H1 (cell line): Measurements from ENCODE around the gene SRRM5. TPM values are rescaled to one million over a fixed set of nuclear protein-coding genes. Genes with fewer than 3 reads are reported as not detected.

Experiments
- CTCF ChIA-PET: fragments of 300-600 bp; sonication (Branson Sonifier 250); formaldehyde crosslinking; loops from one replicate; lab custom pipeline; 2021; ENCODE audit not compliant: partially characterized antibody; lab: Charles Lee
- POLR2A ChIA-PET: fragments of 300-600 bp; sonication (Branson Sonifier 250); formaldehyde crosslinking; loops from one replicate; lab custom pipeline; 2021; ENCODE audit warnings: inconsistent platforms; ENCODE audit not compliant: partially characterized antibody; lab: Charles Lee
- DNase-seq, 2 experiments: peaks; one replicate each; pipeline versions ENCODE4 v3.0.0 to v3.0.0-alpha.2; 2010 to 2022; ENCODE audit warnings: low spot score in 2 of 2, low read depth in 1 of 2, mixed read lengths in 1 of 2
- FAIRE-seq: peaks from 2 replicates; lab custom pipeline; 2011; peaks lifted over from hg19 to GRCh38; lab: Jason Lieb, UNC
- H2AFZ ChIP-seq: 2 replicates; pipeline ENCODE4 v1.8.1; 2012; ENCODE audit warnings: low read length, inconsistent platforms
- H2AK5ac ChIP-seq: 2 replicates; pipeline ENCODE4 v1.6.1; 2013; ENCODE audit warnings: low read depth, low read length
- H2BK120ac ChIP-seq: replicated peaks from 2 replicates; pipeline ENCODE3; 2013; ENCODE audit warnings: low read depth, low read length, inconsistent platforms
- H2BK12ac ChIP-seq: 2 replicates; pipeline ENCODE4 v1.6.1; 2013; ENCODE audit warnings: low read depth, low read length
- H2BK15ac ChIP-seq: 2 replicates; pipeline ENCODE4 v1.6.1; 2013; ENCODE audit warnings: low read length
- H2BK20ac ChIP-seq: 2 replicates; pipeline ENCODE4 v1.6.1; 2013; ENCODE audit warnings: low read length
- H2BK5ac ChIP-seq: 2 replicates; pipeline ENCODE4 v1.6.1; 2013; ENCODE audit warnings: low read depth, low read length
- H3K14ac ChIP-seq: 2 replicates; pipeline ENCODE4 v1.6.1; 2013; ENCODE audit warnings: inconsistent platforms; ENCODE audit not compliant: insufficient read length
- H3K18ac ChIP-seq: 2 replicates; pipeline ENCODE4 v1.6.1; 2013; ENCODE audit warnings: low read length; ENCODE audit errors: extremely low read depth
- H3K23ac ChIP-seq: 2 replicates; pipeline ENCODE4 v1.6.1; 2013; ENCODE audit warnings: inconsistent platforms; ENCODE audit not compliant: insufficient read length
- H3K23me2 ChIP-seq: 2 replicates; pipeline ENCODE4 v1.6.1; 2013; ENCODE audit warnings: low read depth, low read length
- H3K27ac ChIP-seq: 2 replicates; pipeline ENCODE4 v1.6.1; 2011; ENCODE audit warnings: low read depth, low read length, inconsistent platforms
- H3K27me3 ChIP-seq, 4 experiments: replicated peaks in 1 of 4; 1 replicate in 1 of 4; 2 replicates in 3 of 4; pipeline versions ENCODE4 v1.6.1 to v1.8.1; 2011 to 2013; ENCODE audit warnings: low read length in 3 of 4, mild to moderate bottlenecking in 3 of 4, inconsistent platforms in 2 of 4, mixed read lengths in 2 of 4, moderate library complexity in 1 of 4; ENCODE audit not compliant: control insufficient read depth in 3 of 4, insufficient read depth in 3 of 4; ENCODE audit errors: extremely low read depth in 1 of 4
- H3K36me3 ChIP-seq, 4 experiments: 2 replicates each; pipeline versions ENCODE4 v1.6.1 to v1.8.1; 2011 to 2013; ENCODE audit warnings: mild to moderate bottlenecking in 4 of 4, low read length in 3 of 4, moderate library complexity in 2 of 4, control low read depth in 1 of 4, inconsistent platforms in 1 of 4; ENCODE audit not compliant: insufficient read depth in 4 of 4, control insufficient read depth in 2 of 4
- H3K4ac ChIP-seq: replicated peaks from 2 replicates; pipeline ENCODE3; 2013; ENCODE audit warnings: low read length, low read depth, mixed read lengths, inconsistent platforms; ENCODE audit not compliant: insufficient read length
- H3K4me1 ChIP-seq, 4 experiments: replicated peaks in 1 of 4; 1 replicate in 1 of 4; 2 replicates in 3 of 4; pipeline versions ENCODE4 v1.6.1 to v1.8.1; 2011 to 2013; ENCODE audit warnings: low read length in 3 of 4, inconsistent platforms in 2 of 4, mixed read lengths in 1 of 4; ENCODE audit not compliant: insufficient read depth in 4 of 4, control insufficient read depth in 3 of 4
- H3K4me2 ChIP-seq, 2 experiments: 2 replicates each; pipeline versions ENCODE4 v1.6.1 to v1.8.1; 2011 to 2013; ENCODE audit warnings: low read depth in 2 of 2, low read length in 2 of 2, control low read depth in 1 of 2, inconsistent platforms in 1 of 2, mild to moderate bottlenecking in 1 of 2; ENCODE audit not compliant: insufficient read depth in 1 of 2
- H3K4me3 ChIP-seq, 4 experiments: fragments of 200-600, 300-600 bp in 1 of 4; sonication (generic), shearing (Covaris generic), sonication (Bioruptor Twin) in 1 of 4; 2 replicates each; pipeline versions ENCODE4 v1.5.1 to v1.8.1; 2011 to 2016; ENCODE audit warnings: low read length in 4 of 4, low read depth in 3 of 4, control low read depth in 2 of 4, inconsistent platforms in 2 of 4, mild to moderate bottlenecking in 2 of 4, mixed read lengths in 1 of 4, moderate library complexity in 1 of 4; ENCODE audit not compliant: insufficient read depth in 2 of 4; ENCODE audit errors: extremely low read depth in 1 of 4
- H3K56ac ChIP-seq: replicated peaks from 2 replicates; pipeline ENCODE3; 2013; ENCODE audit warnings: low read depth, mild to moderate bottlenecking, mixed read lengths, low read length, inconsistent platforms; ENCODE audit not compliant: insufficient read length
- H3K79me1 ChIP-seq: 2 replicates; pipeline ENCODE4 v1.6.1; 2013; ENCODE audit warnings: low read depth, low read length, control low read depth
- H3K79me2 ChIP-seq, 2 experiments: 2 replicates each; pipeline versions ENCODE4 v1.6.1 to v1.8.1; 2012 to 2013; ENCODE audit warnings: low read length in 2 of 2, mild to moderate bottlenecking in 2 of 2, inconsistent platforms in 1 of 2; ENCODE audit not compliant: insufficient read depth in 2 of 2, control insufficient read depth in 1 of 2
- H3K9ac ChIP-seq, 4 experiments: replicated peaks in 1 of 4; 1 replicate in 1 of 4; 2 replicates in 3 of 4; pipeline versions ENCODE4 v1.6.1 to v1.8.1; 2011 to 2013; ENCODE audit warnings: low read depth in 3 of 4, low read length in 3 of 4, control low read depth in 2 of 4, mild to moderate bottlenecking in 2 of 4, moderate library complexity in 2 of 4, inconsistent platforms in 1 of 4; ENCODE audit errors: extremely low read depth in 1 of 4
- H3K9me3 ChIP-seq, 2 experiments: 2 replicates each; pipeline versions ENCODE4 v1.6.1 to v1.8.1; 2012 to 2013; ENCODE audit warnings: mild to moderate bottlenecking in 2 of 2, moderate library complexity in 2 of 2, control low read depth in 1 of 2, inconsistent platforms in 1 of 2, low read depth in 1 of 2, low read length in 1 of 2, mixed read lengths in 1 of 2; ENCODE audit not compliant: insufficient read depth in 2 of 2
- H4K20me1 ChIP-seq, 2 experiments: replicated peaks in 1 of 2; 2 replicates each; pipeline versions ENCODE3 to v1.8.1; 2011 to 2013; ENCODE audit warnings: inconsistent platforms in 2 of 2, low read length in 2 of 2, mild to moderate bottlenecking in 1 of 2; ENCODE audit not compliant: insufficient read depth in 2 of 2, control insufficient read depth in 1 of 2
- H4K5ac ChIP-seq: 2 replicates; pipeline ENCODE4 v1.6.1; 2013; ENCODE audit warnings: low read length, low read depth, mixed read lengths, inconsistent platforms; ENCODE audit not compliant: insufficient read length
- H4K8ac ChIP-seq: 2 replicates; pipeline ENCODE4 v1.8.0; 2013; ENCODE audit warnings: mild to moderate bottlenecking, moderate library complexity, low read length, inconsistent platforms; ENCODE audit not compliant: insufficient read depth; ENCODE audit errors: extremely low read depth
- H4K91ac ChIP-seq: replicated peaks from 2 replicates; pipeline ENCODE3; 2013; ENCODE audit warnings: low read length, mixed read lengths, inconsistent platforms; ENCODE audit not compliant: insufficient read length
- CBX8 ChIP-seq: fragments of 300-800, 300-1000 bp; sonication (generic); IDR thresholded peaks from 2 replicates; pipeline ENCODE4 v1.7.1; 2016; ENCODE audit warnings: low read depth, low read length, borderline replicate concordance
- CREB1 ChIP-seq: IDR thresholded peaks from 2 replicates; pipeline ENCODE4 v1.6.1; 2012; ENCODE audit warnings: inconsistent platforms
- GTF2F1 ChIP-seq: IDR thresholded peaks from 2 replicates; pipeline ENCODE4 v1.6.1; 2012; ENCODE audit warnings: low read depth, low read length, improper control_type of control experiment, borderline replicate concordance
- JUND ChIP-seq: IDR thresholded peaks from 2 replicates; pipeline ENCODE4 v1.6.1; 2011; ENCODE audit warnings: mild to moderate bottlenecking, improper control_type of control experiment, low read length
- KDM5A ChIP-seq: fragments of 200-600 bp; IDR thresholded peaks from 2 replicates; pipeline ENCODE4 v1.7.1; 2012; ENCODE audit warnings: mild to moderate bottlenecking, low read length, inconsistent platforms, mixed read lengths
- POLR2A ChIP-seq, 2 experiments: IDR thresholded peaks; 1 replicate in 1 of 2; 2 replicates in 1 of 2; pipeline ENCODE4 v1.6.1; 2011; ENCODE audit warnings: low read depth in 2 of 2, low read length in 2 of 2, mild to moderate bottlenecking in 2 of 2; ENCODE audit errors: control extremely low read depth in 1 of 2
- POLR2AphosphoS5 ChIP-seq: IDR thresholded peaks from 2 replicates; pipeline ENCODE4 v1.6.1; 2011; ENCODE audit warnings: low read depth, low read length
- RAD21 ChIP-seq, 2 experiments: IDR thresholded peaks in 1 of 2; conservative IDR thresholded peaks in 1 of 2; 2 replicates each; pipeline ENCODE4 v1.6.1; 2011; ENCODE audit warnings: low read depth in 2 of 2, low read length in 2 of 2, improper control_type of control experiment in 1 of 2, inconsistent platforms in 1 of 2, mild to moderate bottlenecking in 1 of 2, moderate library complexity in 1 of 2
- SP4 ChIP-seq: IDR thresholded peaks from 2 replicates; pipeline ENCODE4 v1.6.1; 2012; ENCODE audit warnings: low read length, inconsistent platforms
- SUZ12 ChIP-seq: fragments of 200-600 bp; sonication (generic); IDR thresholded peaks from 2 replicates; pipeline ENCODE4 v1.6.1; 2012; ENCODE audit warnings: mild to moderate bottlenecking, inconsistent platforms, low read length, moderate library complexity, mixed read lengths
- WGBS, 2 experiments: shearing (Covaris generic) in 1 of 2; methylation state at CpG; one replicate each; pipeline versions ENCODE4 v1.1.6 to v1.1.7; 2013 to 2015; ENCODE audit warnings: low lambda C conversion rate in 2 of 2, mixed read lengths in 2 of 2, inconsistent platforms in 1 of 2, low coverage in 1 of 2, missing lambda C conversion rate in 1 of 2; ENCODE audit not compliant: insufficient replicate concordance in 2 of 2, insufficient coverage in 1 of 2, insufficient read length in 1 of 2; ENCODE audit errors: extremely low coverage in 1 of 2, missing lambda C conversion rate in 1 of 2; 5-methylcytosine and 5-hydroxymethylcytosine counted together
- polyA plus RNA-seq, 7 experiments: library from polyadenylated mRNA; depleted of rRNA in 3 of 7; stranded (reverse) in 5 of 7; unstranded in 2 of 7; fragments of >200 nt in 5 of 7; fragments of 200-250 nt in 2 of 7; gene quantifications; 1 replicate in 5 of 7; 2 replicates in 1 of 7; 4 replicates in 1 of 7; pipeline versions ENCODE4 v1.2.1 to v1.2.3, GENCODE V29; 2011 to 2013; ENCODE audit warnings: missing spikeins in 2 of 7, mixed read lengths in 2 of 7
- total RNA-seq: library from RNA; stranded (reverse); fragmentation: NEBNext Ultra II Directional; extraction: Animal tissue kit (Norgen Biotek cat#: 25700); gene quantifications from 2 replicates; pipeline ENCODE4 v1.2.1, GENCODE V29; 2021

SRRM5 gene
- total and polyA plus RNA-seq, 2 of the 8 experiments (the other 6 are each of a cell fraction or from before 2014, with no cell fraction given): 0.06 to 0.11 TPM

- Histone ChIP-seq H4K20me1 (peaks cover 0 to 4% of the 10 kb centered on the region in 2 experiments), H4K5ac (no peak overlapping the region), H3K18ac (no peak overlapping the region), H3K36me3 (peaks cover 2 to 28% (median 13%) of the 10 kb centered on the region in 4 experiments; a peak in 5 of 8 replicates), H3K27me3 (no peaks in the 10 kb centered on the region), H2BK120ac (no peak overlapping the region), H2BK12ac (no peak overlapping the region), H4K91ac (no peak overlapping the region), H4K8ac (no peak overlapping the region; the same call in 1 of the 2 replicates), H3K4me1 (no peaks in the 10 kb centered on the region), H3K9ac (no peak overlapping the region)
- ChIA-PET POLR2A (interaction anchor here (1.1 to 1.6 kb wide), 2 partner anchors 9 to 89 kb away, joined by 3 to 6 read pairs; no protein-coding TSS in a partner anchor), CTCF (interaction anchor here (0.9 to 2.7 kb wide), 4 partner anchors 10 to 89 kb away, joined by 3 to 7 read pairs (median 3); no protein-coding TSS in a partner anchor)
- no peak for TF ChIP-seq GTF2F1
- no peak for TF ChIP-seq JUND
- no peak for TF ChIP-seq CBX8
- no peak for TF ChIP-seq SP4
- TF ChIP-seq SUZ12: no peak
- no peak for TF ChIP-seq POLR2A (IDR thresholded peaks at IDR 0.05; ENCODE audit: control extremely low read depth in 1 of 2, low read depth in 2 of 2, low read length in 2 of 2)
- TF ChIP-seq RAD21 (IDR thresholded peaks at IDR 0.05 in 1 of 2, conservative IDR thresholded peaks at IDR 0.05 in 1 of 2; ENCODE audit: low read depth in 2 of 2, low read length in 2 of 2): no peak
- no peak for TF ChIP-seq POLR2AphosphoS5
- TF ChIP-seq CREB1: no peak
- no peak for TF ChIP-seq KDM5A
- TF ChIP-seq, all 59 proteins: peak for 0
- Histone ChIP-seq H3K56ac (no peak overlapping the region), H3K4me2 (no peak overlapping the region), H3K23me2 (no peaks in the 10 kb centered on the region), H2BK5ac (no peak overlapping the region), H3K4ac (no peak overlapping the region), H3K9me3 (no peaks in the 10 kb centered on the region), H3K14ac (no peak overlapping the region), H3K27ac (no peak overlapping the region), H2BK15ac (no peak overlapping the region), H2AK5ac (no peak overlapping the region), H3K79me2 (no peaks in the 10 kb centered on the region), H3K23ac (no peak overlapping the region), H3K79me1 (no peaks in the 10 kb centered on the region; the same call in 1 of the 2 replicates), H3K4me3 (no peak overlapping the region), H2AFZ (no peak overlapping the region), H2BK20ac (no peak overlapping the region)
- FAIRE-seq (no peak), DNase-seq (no peak)
- WGBS, 2 experiments: 94% methylated on average over 8 of the region's 8 CpGs; no CpG with 5 or more reads in 1 of the 2 experiments
These were observed 46.6 kb downstream of the SRRM5 start for GRCh38 chr19:43658494-43658893.
